Femur (tissue), 1 donor: Measurements from ENCODE around the gene CAMTA1.

Experiments
- DNase-seq: peaks from one replicate; pipeline ENCODE4 v3.0.0-alpha.2; 2017

Gene CAMTA1

GRCh38 chr1:7639435-7640131 lies 854.3 kb downstream of the CAMTA1 start:
- DNase-seq, result no peak

- DNase-seq, result no peak
Measured at GRCh38 chr1:7640350-7640749, 855.1 kb downstream of the CAMTA1 start.

- no peak for DNase-seq
Measured at GRCh38 chr1:7640920-7641585, 855.8 kb downstream of the CAMTA1 start.

- DNase-seq, result no peak
Measured at GRCh38 chr1:7641587-7642417, 856.5 kb downstream of the CAMTA1 start.

DNA sequence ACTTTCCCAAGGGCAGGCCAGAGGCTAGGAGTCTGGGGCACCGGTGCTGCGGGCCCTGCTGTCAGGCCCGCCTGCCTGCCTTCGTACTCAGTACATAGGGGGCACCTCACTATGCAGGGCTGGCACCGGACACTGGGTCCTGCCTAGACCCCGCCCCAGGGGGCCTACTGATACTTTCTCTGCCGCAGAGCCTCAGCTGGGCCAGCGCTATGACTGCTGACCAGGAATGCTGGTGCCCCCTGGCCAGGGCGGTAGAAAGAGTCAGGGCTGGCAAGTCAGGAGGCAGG lies 857.1 kb downstream of the CAMTA1 start:
- no peak for DNase-seq

DNA sequence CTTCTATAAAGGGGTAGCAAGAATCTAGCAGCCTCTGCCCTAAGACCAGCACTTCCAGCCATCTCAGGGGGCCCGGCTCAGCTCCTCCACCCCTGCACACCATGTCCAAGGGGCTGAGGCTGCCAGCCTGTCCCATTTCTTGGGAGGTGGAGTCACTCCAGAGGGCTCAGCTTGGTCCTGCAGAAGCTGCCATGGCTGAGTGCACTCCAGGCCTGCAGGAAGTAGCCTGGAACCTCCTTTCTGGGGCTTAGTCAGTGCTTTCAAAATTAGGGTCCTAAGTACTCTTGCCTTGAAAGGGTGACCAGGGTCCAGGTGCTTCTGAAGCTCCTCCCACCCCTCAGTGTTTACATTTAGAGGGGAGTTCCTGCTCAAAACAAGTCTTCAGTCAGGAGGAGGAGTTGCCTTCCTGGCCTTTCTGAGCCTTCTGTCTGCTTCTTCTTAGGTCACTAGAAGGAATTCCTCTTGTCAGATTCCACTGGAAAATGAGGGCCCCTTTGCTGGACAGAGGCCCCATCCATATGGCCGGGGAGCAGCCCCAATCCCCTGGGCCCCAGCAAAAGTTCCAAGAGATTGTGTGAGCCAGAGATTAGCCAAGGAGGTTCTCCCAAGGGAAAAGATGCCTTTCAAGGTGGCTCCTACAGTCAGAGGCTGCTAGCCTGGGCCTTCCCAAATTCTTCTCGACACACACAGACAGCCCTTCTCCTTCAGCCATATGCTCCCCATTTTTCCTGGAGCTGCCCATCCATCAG lies 857.7 kb downstream of the CAMTA1 start:
- no peak for DNase-seq

- peak; percentile 48 for DNase-seq
Measured at GRCh38 chr1:7643530-7643929, 858.3 kb downstream of the CAMTA1 start.

DNA sequence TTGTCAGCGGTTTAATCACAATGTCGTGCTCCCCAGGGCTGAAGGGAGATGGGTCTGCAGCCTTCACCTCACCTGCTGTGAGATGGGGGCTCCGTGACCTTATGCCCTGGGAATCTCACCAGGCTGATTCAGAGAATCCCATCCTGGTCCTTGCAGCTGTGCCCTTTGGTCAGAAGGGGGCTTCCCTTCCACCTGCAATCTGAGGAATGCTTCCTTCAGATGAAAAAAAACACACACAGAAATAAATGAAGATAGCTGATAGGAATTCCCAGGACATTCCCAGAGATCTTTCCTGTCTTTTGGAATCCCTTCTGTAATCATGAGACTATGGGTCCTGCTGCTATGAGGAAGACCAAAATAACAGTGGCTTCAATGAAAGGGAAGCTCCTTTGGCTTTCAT lies 858.8 kb downstream of the CAMTA1 start:
- no peak for DNase-seq

DNA sequence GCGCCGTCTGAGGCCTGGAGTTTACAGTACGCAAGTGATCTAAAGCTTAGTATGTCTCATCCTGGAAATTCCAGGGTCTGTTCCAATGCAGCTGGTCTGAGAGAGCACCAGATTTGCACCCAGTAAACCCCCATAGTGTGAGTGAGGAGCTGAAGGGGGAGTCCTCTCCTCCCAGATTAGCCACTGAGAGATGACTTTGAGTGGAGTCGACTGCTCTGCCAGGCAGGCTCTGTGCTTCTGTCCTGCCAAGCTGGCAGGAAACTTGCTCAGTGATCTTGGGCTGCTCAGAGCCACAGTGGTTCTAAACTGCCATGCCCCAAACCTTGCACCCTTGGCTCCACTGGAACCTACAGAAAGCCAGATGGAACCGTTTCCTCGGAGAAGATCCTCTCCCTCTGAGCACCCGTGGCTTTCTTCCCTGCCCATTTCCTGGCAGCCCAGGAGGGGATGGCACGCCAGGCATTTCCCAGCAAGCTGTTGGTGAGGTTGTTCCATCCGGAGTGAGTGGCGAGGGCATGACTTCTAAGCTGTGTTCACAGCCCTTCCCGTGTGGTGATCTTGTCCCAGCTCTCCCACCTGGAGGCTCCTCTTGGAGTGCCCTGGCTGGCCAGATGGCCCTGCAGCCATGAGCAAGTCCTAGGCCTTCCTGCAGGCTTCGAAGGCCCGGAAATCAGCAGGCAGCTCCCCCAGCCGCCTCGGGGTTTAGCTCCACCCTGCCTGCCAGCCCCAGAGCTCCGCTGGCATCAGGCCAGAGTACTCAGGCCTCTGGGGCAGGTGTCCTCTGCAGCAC lies 859.9 kb downstream of the CAMTA1 start:
- DNase-seq, result no peak

DNA sequence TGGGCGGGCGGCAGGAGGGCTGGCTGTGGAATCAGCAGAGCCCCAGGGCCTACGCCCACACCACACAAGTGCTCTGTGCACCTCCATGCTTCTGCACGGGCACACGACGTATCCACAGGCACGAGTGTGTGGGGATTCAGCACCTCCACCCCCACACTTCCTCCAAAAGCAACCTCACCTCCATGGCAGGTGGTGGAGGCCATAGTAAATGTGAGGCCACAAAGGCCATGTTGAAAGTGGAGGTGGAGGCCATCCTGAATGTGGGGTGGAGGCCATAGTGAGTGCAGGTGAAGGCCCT lies 860.4 kb downstream of the CAMTA1 start:
- DNase-seq, result no peak

DNA sequence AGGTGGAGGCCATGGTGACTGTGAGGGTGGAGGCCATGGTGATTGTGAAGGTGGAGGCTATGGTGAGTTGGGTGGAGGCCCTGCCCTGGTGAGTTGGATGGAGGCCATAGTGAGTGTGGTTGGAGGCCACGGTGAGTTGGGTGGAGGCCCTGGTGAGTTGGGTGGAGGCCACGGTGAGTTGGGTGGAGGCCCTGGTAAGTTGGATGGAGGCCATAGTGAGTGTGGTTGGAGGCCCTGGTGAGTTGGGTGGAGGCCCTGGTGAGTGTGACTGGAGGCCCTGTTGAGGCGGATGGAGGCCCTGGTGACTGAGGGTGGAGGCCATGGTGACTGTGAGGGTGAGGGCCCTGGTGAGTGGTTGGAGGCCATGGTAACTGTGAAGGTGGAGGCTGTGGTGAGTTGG lies 860.9 kb downstream of the CAMTA1 start:
- DNase-seq, result no peak

GRCh38 chr1:7646981-7647901 lies 862.0 kb downstream of the CAMTA1 start:
- peak; percentile 78 for DNase-seq

DNA sequence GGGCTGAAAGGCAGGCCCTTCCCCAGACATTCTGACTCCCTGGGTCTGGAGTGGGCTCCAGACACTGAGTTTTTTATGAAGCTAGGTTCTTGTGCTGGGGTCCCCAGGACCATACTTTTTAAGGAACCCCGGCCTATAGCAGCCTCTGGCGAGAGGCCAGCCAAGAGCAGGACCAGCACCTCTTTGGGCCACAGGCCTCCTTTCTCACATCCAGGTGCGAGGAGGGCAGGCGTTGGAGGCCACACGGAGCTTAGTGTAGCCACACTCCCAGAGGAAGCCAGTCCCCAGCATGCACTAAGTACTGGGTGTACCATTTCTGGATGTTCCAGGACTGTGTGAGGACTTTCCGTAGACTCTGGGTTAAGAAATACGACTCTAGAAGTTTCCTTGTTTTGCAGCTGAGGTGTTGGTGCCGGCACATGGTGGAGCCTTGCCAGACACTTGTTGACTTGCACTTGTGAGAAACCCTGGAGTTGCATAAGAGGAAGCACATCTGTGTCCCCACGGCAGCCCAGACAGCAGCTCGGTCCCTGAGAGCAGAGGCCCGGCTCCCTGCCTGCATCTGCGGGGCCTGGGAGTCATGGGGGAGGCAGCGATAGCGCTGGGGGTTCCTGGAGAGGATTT lies 863.6 kb downstream of the CAMTA1 start:
- DNase-seq, result peak; percentile 71

DNA sequence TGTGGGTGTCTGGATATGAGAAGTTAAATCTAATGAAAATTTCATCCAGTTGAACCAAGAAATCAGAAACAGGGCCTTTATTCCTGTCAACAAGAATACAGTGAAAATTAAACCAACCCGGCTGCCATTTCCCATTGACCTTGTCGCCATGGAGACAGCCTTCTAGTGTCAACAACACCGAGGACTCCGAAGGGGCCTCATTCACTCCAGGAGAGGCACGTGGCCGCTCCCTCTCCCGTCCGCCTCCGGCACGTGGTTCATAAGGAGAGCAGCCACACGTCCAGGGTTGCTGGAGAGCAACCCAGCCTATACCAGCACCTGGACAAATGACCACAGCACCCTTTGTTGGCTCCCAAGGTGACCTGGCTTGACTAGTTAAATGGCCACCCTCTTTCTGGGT lies 865.5 kb downstream of the CAMTA1 start:
- DNase-seq, result no peak

GRCh38 chr1:7651203-7651602 lies 865.9 kb downstream of the CAMTA1 start:
- DNase-seq, result no peak

DNA sequence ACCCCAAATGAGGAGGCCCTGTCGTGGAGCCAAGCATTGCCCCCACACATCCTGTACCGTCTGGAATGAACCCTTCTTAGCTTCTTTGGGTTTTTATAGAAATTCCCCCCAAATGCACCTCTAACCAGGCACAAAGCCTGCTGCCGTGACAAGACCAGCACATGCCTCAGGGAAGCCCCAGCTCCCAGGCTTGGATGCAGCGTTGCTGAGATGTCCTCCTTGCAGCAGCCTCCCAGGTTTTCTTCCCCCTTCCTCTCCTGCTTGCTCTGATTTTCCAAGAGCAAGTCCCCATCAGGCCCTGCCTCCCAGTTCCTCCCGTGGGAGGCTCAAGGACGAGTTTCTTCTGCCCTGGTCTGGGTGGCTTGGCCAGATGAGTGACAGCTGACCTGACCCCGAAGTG lies 866.8 kb downstream of the CAMTA1 start:
- DNase-seq, result no peak

DNA sequence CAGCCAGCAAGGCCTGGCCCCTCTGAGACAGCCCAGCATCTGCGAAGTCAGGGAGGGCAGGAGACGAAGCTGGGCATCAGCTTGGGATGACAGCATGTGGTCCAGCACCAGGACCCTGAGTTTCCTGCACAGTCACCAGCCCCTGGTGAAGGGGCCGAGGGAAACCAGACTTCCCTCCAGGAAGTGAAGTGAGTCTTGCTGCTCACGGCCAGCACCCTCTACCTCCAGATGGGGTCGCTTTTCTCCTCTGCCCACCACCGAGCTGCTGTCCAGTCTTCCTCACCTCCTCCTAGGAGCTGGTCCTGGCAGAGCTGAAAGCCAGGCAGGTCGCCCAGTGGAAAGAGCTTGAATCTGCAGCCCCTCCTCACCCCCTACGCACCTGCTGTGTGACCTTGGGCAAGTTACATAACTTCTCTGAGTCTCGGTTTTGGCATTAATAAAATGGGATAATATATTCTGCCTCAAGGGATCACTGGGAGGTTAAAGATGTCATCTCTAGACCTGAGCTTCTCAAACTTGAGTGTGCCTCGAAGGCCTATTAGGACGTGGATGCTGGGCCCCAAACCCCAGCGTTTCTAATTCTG lies 867.4 kb downstream of the CAMTA1 start:
- DNase-seq, result no peak

DNA sequence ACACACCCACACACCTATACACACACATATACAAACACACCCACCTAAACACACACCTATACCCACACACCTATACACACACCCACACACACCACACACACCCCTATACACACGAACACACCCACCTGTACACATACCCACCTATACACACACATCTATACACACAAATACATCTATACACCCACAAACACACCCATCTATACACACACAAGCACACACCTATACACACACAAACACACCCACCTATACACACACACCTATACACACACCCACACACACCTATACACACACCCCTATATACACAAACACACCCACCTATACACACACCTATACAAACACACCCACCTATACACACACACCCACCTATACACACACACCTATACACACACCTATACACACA lies 869.5 kb downstream of the CAMTA1 start:
- no peak for DNase-seq

DNA sequence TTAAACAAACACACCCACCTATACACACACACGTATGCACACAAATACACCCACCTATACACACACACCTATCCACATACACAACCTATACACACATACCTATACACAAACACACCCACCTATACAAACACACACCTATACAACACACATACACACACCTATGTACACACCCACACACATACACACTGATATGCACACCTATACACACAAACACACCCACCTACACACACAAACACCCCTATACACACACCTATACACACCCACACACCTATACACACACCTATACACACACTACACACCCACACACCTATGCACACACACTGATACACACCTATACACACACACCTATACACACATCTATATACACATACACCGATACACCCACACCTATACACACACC lies 870.1 kb downstream of the CAMTA1 start:
- no peak for DNase-seq

GRCh38 chr1:7656557-7657215 lies 871.4 kb downstream of the CAMTA1 start:
- no peak for DNase-seq
